ENCODE data around the gene CYCS.
"Not testable (repeated sequence)": the region's sequence is repeated elsewhere in the genome, so short reads cannot be mapped to it uniquely, and the experiment has no call there.

Gene CYCS

GRCh38 chr7:25118048-25118753 lies 6.9 kb downstream of the CYCS start:
- DNase-seq (ENCODE audit: low read depth, low spot score) = no peak

DNA sequence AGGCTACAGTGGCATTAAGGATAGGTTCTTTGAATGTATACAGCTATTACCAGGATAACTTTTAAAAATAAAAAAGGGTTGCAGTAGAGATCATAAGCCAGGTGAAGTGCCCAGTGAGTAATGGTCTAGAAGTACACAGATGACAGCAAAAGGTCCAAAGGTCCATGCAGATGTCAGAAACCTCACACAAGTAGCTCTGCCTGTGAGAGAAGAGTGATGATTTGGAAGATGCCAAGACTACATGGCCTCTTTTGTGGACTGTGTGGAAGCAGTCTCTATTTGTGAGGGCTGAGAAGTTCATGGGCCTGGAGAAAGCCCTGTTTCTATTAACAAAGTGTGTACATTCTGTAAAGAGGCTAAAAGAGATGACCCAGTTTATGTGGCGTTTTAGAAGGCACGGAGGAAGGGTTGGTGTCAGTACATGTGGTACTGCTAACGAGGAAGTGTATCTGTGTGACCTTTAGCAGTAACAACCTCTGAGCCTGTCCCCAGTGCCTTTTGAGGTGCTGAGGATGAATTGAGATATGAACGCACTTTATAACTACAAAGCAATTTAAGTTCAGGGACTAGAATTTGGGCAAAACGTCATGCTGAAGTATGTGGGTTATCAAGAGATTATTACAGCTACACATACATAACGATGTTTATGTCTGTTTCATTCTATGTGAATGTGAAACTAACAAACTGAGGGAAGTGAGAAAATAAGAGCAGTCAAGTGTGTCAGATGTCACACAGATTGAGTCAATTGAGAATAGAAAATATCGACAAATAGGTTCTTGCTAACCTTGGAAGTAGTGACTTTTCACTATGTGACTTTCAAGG lies 7.6 kb downstream of the CYCS start:
- no peak for DNase-seq (ENCODE audit: low read depth, low spot score)

GRCh38 chr7:25116621-25117020 lies 8.4 kb downstream of the CYCS start:
- DNase-seq (ENCODE audit: low read depth, low spot score) = no peak

DNA sequence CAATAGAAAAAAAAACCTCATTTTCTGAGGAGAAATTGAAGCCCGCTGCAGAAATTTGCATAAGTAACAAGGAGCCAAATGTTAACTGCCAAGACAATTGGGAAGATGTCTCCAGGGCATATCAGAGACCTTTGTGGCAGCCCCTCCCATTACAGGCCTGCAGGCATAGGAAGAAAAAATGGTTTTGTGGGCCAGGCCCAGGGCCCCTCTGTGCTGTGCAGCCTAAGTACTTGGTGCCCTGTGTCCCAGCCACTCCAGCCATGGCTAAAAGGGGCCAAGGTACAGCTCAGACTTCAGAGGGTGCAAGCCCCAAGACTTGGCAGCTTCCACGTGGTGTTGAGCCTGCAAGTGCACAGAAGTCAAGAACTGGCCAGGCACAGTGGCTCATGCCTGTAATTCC lies 14.5 kb downstream of the CYCS start:
- DNase-seq (ENCODE audit: low read depth, low spot score) = not testable (repeated sequence)

DNA sequence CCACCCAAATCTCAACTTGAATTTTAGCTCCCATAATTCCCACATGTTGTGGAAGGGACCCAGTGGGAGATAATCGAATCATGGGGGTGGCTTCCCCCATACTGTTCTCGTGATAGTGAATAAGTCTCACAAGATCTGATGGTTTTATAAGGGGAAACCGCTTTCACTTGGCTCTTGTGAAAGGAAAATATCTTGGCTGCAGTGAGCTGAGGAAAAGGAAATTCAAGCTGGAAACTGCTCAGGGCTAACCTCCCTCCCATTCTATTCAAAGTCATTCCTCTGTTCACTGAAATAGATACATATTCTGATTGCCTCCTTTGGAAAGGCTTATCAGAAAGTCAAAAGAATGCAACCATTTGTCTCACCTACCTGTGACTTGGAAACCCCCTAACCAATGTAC lies 15.8 kb downstream of the CYCS start:
- no peak for DNase-seq (ENCODE audit: low read depth, low spot score)

DNA sequence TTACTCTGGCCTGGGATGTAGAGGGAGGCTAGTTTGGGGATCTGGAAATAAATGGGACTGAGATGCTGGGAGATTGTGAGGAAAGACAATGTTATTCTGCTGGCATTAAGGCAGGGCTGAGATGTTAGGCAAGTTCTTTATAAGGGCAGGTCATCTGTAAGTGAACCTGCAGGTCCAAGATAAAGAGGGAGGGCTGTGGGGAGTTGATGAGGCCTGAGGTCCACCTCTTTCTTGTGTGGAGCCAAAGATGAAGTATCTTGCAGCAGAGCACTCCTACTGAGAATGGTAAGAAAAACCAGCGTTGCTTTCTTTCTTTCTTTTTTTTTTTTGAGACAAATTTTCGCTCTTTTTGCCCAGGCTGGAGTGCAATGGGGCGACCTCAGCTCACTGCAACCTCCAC lies 19.1 kb downstream of the CYCS start:
- DNase-seq (ENCODE audit: low read depth, low spot score) = no peak

DNA sequence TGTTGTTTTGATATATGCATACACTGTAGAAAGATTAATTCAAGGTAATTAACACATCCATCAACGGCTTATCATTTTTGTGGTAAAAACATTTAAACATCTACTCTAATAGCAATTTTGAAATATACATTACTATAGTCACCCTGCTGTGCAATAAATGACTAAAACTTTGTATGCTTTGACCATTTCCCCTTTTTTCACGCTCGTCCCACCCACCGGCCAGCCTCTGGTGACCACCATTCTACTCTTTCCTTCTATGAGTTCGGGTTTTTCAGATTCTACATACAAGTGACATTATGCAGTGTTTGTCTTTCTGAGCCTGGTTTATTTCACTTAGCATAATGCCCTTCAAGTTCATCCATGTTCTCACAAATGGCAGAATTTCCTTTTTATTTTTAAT lies 21.3 kb downstream of the CYCS start:
- DNase-seq (ENCODE audit: low read depth, low spot score) = no peak

GRCh38 chr7:25101817-25102216 lies 23.2 kb downstream of the CYCS start:
- no peak for DNase-seq (ENCODE audit: low read depth, low spot score)

- DNase-seq (ENCODE audit: low read depth, low spot score) = no peak
These were observed 26.7 kb downstream of the CYCS start for GRCh38 chr7:25098096-25099046.

- DNase-seq (ENCODE audit: low read depth, low spot score) = no peak
These were observed 29.3 kb downstream of the CYCS start for GRCh38 chr7:25095516-25096345.

DNA sequence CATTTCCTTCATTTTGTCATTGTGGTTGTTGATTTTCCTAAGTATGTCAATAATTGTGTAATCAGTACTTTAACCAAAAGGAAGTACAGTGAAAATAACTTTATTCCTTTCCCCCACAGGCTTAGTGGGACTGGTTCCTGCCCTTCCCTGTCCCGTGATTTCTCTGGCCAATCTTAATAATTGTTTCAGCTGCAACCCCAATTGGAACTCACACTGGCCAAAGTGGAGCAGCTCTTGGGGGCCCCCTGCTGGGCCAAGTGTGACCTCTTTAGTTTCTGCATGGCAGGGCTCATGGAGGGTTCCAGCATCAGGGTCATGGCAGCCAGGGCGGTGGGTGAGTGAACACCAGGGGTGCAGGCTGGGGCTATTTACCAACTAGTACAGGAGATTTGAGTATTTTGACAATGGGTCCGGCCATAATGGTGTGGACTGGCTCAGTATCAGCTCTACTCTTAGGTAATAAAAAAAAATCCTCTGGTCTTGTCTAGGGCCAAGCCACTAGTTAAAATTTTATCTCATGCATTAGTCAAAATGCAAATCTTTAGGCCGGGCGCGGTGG lies 31.7 kb downstream of the CYCS start:
- DNase-seq (ENCODE audit: low read depth, low spot score) = no peak

- DNase-seq (ENCODE audit: low read depth, low spot score) = no peak
These were observed 33.3 kb downstream of the CYCS start for GRCh38 chr7:25091779-25092178.

DNA sequence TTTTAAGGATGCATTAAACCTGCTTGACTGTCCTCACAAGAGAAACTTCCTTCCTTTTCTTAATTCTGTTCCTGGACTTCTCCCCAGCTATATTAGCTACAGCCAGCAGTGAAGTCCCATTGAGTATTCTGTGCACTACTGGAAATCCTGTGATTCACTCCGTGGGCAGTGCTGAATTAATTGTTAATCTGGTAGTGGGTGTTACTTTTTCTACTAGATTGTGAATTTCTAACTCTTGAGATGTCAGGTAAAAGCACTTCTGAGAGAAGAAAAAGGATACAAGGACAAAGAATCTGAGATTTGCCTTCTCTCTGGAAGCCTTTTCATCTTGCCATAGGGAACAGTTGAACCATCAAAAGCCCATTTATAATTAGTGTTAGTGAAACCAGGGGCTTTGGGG lies 33.9 kb downstream of the CYCS start:
- no peak for DNase-seq (ENCODE audit: low read depth, low spot score)

- DNase-seq (ENCODE audit: low read depth, low spot score) = no peak
These were observed 34.7 kb downstream of the CYCS start for GRCh38 chr7:25090374-25090773.

DNA sequence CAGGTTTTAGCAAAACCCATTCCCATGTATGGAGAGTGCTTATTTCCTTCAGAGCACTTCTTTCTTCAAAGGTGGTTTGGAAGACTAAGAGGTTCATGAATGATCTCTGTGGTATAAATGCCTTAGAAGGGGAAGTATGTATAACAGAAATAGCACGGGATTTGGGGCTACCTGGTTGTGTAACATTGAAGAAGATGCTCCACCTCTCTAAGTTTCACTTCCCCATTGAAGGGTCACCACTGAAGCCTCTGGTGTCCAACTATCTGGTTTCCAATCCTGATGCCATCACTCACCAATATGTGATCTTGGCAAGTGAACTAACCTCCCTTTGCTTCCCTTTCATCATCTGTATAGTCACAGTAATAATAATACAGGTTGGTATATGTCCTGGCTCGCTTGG lies 37.2 kb downstream of the CYCS start:
- DNase-seq (ENCODE audit: low read depth, low spot score) = no peak

- no peak for DNase-seq (ENCODE audit: low read depth, low spot score)
These were observed 40.2 kb downstream of the CYCS start for GRCh38 chr7:25084821-25085220.

DNA sequence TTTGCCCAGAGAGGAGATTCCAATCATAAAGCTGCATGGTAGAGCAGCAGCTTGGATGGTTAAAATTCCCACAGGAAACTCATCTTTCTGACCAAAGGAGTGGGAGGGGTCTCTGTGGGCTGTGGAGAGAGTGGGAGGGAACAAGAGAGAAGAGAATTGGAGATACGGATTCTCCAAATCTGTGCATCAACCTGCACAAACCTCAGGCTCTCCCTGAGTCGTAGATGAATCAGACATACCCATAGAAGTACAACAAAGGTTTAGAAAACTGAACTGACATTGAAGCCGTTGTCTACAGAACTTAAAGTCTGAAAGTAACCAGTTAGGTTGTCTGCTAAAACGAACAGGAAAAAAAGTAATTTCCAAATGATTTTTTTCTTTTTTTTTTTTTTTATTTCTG lies 41.9 kb downstream of the CYCS start:
- no peak for DNase-seq (ENCODE audit: low read depth, low spot score)

GRCh38 chr7:25082041-25082440 lies 43.0 kb downstream of the CYCS start:
- not testable (repeated sequence) for DNase-seq (ENCODE audit: low read depth, low spot score)

DNA sequence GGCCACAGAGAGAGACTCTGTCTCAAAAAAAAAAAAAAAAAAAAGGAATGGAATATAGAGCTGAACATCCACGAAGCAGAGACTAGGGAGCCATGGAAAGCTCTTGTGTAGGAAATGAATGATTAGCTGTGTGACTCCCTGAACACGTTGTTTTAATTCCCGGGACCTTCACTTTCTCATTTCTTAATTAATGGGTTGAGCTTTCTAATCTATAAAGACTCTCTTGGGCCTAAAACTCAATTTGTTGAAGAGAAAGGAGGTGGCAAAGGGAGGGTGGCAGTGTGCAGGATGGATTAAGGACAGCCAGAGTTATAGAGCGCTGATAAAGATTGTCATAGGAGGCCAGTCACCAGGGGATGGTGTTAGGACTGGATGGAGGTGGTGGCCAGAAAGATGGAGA lies 48.0 kb downstream of the CYCS start:
- no peak for DNase-seq (ENCODE audit: low read depth, low spot score)

DNA sequence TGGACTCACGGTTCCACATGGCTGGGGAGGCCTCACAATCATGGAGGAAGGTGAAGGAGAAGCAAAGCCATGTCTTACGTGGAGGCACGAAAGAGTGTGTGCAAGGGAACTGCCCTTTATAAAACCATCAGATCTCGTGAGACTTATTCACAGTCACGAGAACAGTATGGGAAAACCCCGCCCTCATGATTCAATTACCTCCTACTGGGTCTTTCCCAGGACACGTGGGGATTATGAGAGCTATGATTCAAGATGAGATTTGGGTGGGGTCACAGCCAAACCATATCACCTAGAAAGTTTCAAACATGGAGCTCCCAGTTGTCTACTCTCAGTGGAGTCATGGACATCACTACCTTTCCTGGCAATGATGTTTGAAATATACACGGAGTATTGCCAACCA lies 49.6 kb downstream of the CYCS start:
- no peak for DNase-seq (ENCODE audit: low read depth, low spot score)

DNA sequence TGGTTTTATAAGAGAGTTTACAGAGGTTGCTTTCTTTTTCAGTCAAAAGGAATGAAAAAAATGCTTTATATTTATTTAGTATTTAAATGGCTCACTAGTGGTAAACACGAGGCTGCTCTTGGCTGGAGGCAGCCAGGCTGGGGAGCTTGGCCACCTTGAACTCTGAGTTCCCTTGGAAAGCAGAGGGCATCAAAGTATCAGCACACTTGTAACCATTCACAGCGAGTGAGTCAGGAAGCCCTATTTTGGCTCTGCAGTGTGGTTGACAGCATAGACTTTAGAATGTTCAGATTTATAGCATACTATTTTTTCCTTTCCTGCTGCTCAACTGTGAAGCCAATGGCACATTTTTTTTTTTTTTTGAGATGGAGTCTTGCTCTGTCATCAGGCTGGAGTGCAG lies 51.6 kb downstream of the CYCS start:
- no peak for DNase-seq (ENCODE audit: low read depth, low spot score)
